A673 (cell line): ENCODE results near the gene B4GALNT3. TPM values are rescaled to one million over a fixed set of nuclear protein-coding genes. Genes with fewer than 3 reads are reported as not detected.

Experiments used
- Bru-seq: library from RNA; stranded (reverse); fragments of 400-500 nt; gene quantifications from one replicate; lab custom pipeline; 2021; lab: Mats Ljungman, UMichigan
- BruChase-seq, 2 experiments: library from RNA; stranded (reverse); fragments of 400-500 nt; gene quantifications; one replicate each; lab custom pipeline; 2021; lab: Mats Ljungman, UMichigan
- BruUV-seq: library from RNA; stranded (reverse); fragments of 400-500 nt; replicated peaks from 2 replicates; lab custom pipeline; 2021; lab: Mats Ljungman, UMichigan
- CTCF ChIA-PET: fragments of 300-600 bp; sonication (Branson Sonifier 250); formaldehyde crosslinking; loops from one replicate; lab custom pipeline; 2022; ENCODE audit warnings: antibody characterized with exemption; lab: Charles Lee
- POLR2A ChIA-PET: fragments of 300-600 bp; sonication (Branson Sonifier 250); formaldehyde crosslinking; loops from one replicate; lab custom pipeline; 2022; ENCODE audit warnings: antibody characterized with exemption; ENCODE audit not compliant: low non-redundant PET; lab: Charles Lee
- DNase-seq: peaks from one replicate; pipeline ENCODE4 v3.0.0-alpha.2; 2015; ENCODE audit warnings: low spot score
- H3K27ac ChIP-seq: fragments of 200-600 bp; sonication (generic); 2 replicates; pipeline ENCODE4 v1.5.1; 2016; ENCODE audit warnings: mixed run types, low read depth, mild to moderate bottlenecking, mixed read lengths, antibody characterized with exemption, low read length; ENCODE audit not compliant: poor library complexity, severe bottlenecking
- H3K27me3 ChIP-seq: fragments of 200-600 bp; sonication (generic); replicated peaks from 2 replicates; pipeline ENCODE4 v1.6.1; 2017; ENCODE audit warnings: mixed run types, low read depth, mild to moderate bottlenecking, mixed read lengths, antibody characterized with exemption, low read length; ENCODE audit not compliant: insufficient read depth, poor library complexity
- H3K36me3 ChIP-seq: fragments of 200-600 bp; sonication (generic); 2 replicates; pipeline ENCODE4 v1.6.1; 2016; ENCODE audit warnings: mixed run types, mild to moderate bottlenecking, mixed read lengths, antibody characterized with exemption, low read length; ENCODE audit not compliant: insufficient read depth, poor library complexity, severe bottlenecking
- H3K4me1 ChIP-seq: fragments of 200-600 bp; sonication (generic); 2 replicates; pipeline ENCODE4 v1.6.1; 2017; ENCODE audit warnings: mixed run types, mild to moderate bottlenecking, mixed read lengths, antibody characterized with exemption, low read length; ENCODE audit not compliant: insufficient read depth, poor library complexity, severe bottlenecking
- H3K4me3 ChIP-seq: fragments of 200-600 bp; sonication (generic); 2 replicates; pipeline ENCODE4 v1.5.1; 2016; ENCODE audit warnings: low read depth, mixed run types, mild to moderate bottlenecking, mixed read lengths, low read length; ENCODE audit not compliant: poor library complexity, severe bottlenecking
- H3K9me3 ChIP-seq: fragments of 200-600 bp; sonication (generic); 2 replicates; pipeline ENCODE4 v1.6.1; 2016; ENCODE audit warnings: mixed run types, low read depth, mild to moderate bottlenecking, mixed read lengths, antibody characterized with exemption, low read length; ENCODE audit not compliant: poor library complexity, severe bottlenecking
- EZH2 ChIP-seq: fragments of 200-600 bp; sonication (generic); IDR thresholded peaks from 2 replicates; pipeline ENCODE4 v1.6.1; 2017; ENCODE audit warnings: borderline replicate concordance, low read depth, mild to moderate bottlenecking, mixed read lengths, antibody characterized with exemption, low read length; ENCODE audit not compliant: poor library complexity, severe bottlenecking
- intact Hi-C: fragments of 100-400 bp; cut with micrococcal nuclease; formaldehyde crosslinking; loops from one replicate; pipeline ENCODE4 v1.10.0; 2022; ENCODE audit not compliant: unreplicated experiment
- long read RNA-seq: library from polyadenylated mRNA; stranded (forward); transcript quantifications from one replicate; pipeline ENCODE4 v2.0.0, GENCODE V29; 2022
- total RNA-seq: library from RNA; stranded (reverse); gene quantifications from 2 replicates; pipeline ENCODE4 v1.2.3, GENCODE V29; 2021
- TF ChIP-seq, protein P1 (sequence below): fragments of 300-800, 200-600 bp; sonication (generic); conservative IDR thresholded peaks from 2 replicates; pipeline ENCODE4 v1.5.1; 2017; ENCODE audit warnings: low read depth, mild to moderate bottlenecking, antibody characterized with exemption, low read length, moderate library complexity, mixed read lengths

The B4GALNT3 gene
- total RNA-seq (19.4 and 20.2 TPM in 2 replicates), Bru-seq, nascent RNA (percentile 59 among the genes with signal in this experiment), BruChase-seq, experiment 1, labeled RNA remaining after a 2-hour chase (percentile 58 among the genes with signal in this experiment), BruChase-seq, experiment 2, labeled RNA remaining after a 6-hour chase (percentile 66 among the genes with signal in this experiment)
- long read RNA-seq, partial matches to known transcripts, result 8 of 15 reads
- long read RNA-seq, other reads (novel, unspliced or antisense), result 7 of 15 reads

DNA sequence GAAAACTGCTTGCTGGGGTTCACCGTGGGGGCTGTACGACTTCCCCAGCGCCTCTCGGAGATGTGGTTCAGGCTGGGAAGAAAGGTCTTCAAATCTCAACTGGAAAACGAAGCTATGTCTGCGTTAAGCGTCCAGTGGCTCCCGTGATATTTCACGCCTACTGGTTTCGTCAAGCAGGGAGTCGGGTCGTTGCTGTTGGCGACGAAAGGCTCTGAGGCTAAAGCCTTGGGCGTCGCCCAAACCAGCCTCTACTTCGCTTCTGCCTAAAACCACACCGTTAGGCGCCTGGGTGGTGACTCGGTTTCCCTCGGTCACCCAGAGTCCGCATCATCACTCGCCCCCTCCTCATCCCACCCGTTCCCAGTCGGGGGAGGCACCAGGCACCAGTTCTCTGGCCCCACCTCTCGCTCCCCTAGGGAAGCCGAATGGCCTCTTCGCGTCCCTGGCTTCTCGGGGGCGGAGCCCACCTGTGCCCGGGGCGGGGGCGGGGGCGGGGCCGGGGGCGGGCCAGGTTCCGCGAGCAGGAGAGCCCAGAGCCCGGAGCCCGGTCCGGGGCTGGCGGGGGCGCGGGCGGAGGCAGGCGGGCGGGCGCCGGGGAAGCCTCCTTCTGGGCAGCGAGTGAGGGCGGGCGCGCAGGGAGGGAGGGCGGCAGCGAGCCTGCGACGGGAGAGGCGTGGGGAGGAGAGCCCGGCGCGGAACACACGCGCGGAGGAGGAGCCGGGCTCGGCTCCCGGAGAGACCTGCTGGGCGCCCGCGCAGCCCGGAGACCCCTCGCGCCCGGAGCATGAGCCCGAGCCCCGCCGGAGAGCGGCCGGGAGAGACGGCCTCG lies at the start of gene B4GALNT3:
Gene B4GALNT3 (plus strand): TSS at position 510 of the 829 bp plus-strand sequence. CDS start 438 bp downstream, outside the sequence.
- Histone ChIP-seq H3K27ac (no peak within 1 kb of the TSS), H3K4me1 (peaks cover 9% of the 10 kb centered on the region), H3K36me3 (no peaks in the 10 kb centered on the region), H3K4me3 (peak within 1 kb of the TSS; percentile 72), H3K9me3 (no peaks in the 10 kb centered on the region), H3K27me3 (no peaks in the 10 kb centered on the region)
- BruUV-seq, result no TSS peak
- TF ChIP-seq, protein P1, sequence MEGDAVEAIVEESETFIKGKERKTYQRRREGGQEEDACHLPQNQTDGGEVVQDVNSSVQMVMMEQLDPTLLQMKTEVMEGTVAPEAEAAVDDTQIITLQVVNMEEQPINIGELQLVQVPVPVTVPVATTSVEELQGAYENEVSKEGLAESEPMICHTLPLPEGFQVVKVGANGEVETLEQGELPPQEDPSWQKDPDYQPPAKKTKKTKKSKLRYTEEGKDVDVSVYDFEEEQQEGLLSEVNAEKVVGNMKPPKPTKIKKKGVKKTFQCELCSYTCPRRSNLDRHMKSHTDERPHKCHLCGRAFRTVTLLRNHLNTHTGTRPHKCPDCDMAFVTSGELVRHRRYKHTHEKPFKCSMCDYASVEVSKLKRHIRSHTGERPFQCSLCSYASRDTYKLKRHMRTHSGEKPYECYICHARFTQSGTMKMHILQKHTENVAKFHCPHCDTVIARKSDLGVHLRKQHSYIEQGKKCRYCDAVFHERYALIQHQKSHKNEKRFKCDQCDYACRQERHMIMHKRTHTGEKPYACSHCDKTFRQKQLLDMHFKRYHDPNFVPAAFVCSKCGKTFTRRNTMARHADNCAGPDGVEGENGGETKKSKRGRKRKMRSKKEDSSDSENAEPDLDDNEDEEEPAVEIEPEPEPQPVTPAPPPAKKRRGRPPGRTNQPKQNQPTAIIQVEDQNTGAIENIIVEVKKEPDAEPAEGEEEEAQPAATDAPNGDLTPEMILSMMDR, result no peak
- TF ChIP-seq EZH2, result no peak
- intact Hi-C loops, result no loop called here
- CTCF ChIA-PET, result interaction anchor here (0.9 kb wide), 1 partner anchor 87 kb away, joined by 4 read pairs; no protein-coding TSS in a partner anchor
- DNase-seq, result peak; percentile 66
- POLR2A ChIA-PET, result no interaction called here

DNA sequence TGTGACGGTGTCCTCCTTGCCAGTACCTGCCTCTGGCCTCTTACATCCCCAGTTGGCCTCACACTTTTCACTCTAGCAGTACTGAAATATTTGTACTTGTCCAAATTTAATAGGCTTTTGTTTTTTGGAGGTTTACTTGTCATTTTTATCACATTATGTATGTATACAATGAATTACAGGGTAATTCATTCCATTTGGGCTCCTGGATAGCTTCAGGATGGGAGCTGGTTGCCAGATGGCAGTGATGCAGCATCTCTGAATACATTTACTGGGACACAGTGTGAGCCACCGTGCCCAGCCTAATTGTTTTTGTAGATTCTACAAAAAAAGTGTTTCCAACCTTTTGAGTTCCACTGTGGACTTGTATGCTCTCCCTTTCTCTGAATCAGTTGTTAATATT lies 44.9 kb upstream of the B4GALNT3 start:
- Histone ChIP-seq H3K4me3 (no peak overlapping the region), H3K4me1 (no peaks in the 10 kb centered on the region), H3K36me3 (peaks cover 73% of the 10 kb centered on the region), H3K27ac (no peak overlapping the region), H3K27me3 (no peaks in the 10 kb centered on the region), H3K9me3 (no peaks in the 10 kb centered on the region)
- TF ChIP-seq, protein P1, result no peak
- no peak for TF ChIP-seq EZH2
- no peak for DNase-seq
- CTCF ChIA-PET, result no interaction called here
- intact Hi-C loops, result no loop called here
- BruUV-seq, result no TSS peak
- POLR2A ChIA-PET, result no interaction called here

DNA sequence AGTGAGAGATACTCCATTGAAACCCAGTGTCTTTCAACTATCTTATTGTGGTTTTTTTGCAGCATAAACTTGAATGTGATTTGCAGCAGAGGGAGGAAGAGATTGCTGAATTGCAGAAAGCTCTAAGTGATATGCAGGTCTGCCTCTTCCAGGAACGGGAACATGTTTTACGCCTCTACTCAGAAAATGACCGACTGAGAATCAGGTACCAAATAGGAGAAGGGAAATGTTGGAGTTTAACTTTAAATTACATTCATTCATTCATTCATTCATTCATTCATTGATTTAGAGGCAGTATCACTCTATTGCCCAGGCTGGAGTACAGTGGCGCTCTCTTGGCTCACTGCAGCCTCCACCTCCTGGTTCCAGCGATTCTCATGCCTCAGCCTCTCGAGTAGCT lies 41.3 kb upstream of the B4GALNT3 start:
- Histone ChIP-seq H3K36me3 (peaks cover 56% of the 10 kb centered on the region), H3K4me1 (no peaks in the 10 kb centered on the region), H3K4me3 (no peak overlapping the region), H3K27me3 (no peaks in the 10 kb centered on the region), H3K9me3 (no peaks in the 10 kb centered on the region), H3K27ac (no peak overlapping the region)
- no peak for DNase-seq
- BruUV-seq, result no TSS peak
- ChIA-PET CTCF (no interaction called here), POLR2A (no interaction called here)
- intact Hi-C loops, result no loop called here
- TF ChIP-seq, protein P1, result no peak
